T-helper 22 cell (primary cell): Measurements from ENCODE around the gene MAB21L4.

Experiments
- DNase-seq: peaks from one replicate; pipeline ENCODE4 v3.0.0-alpha.2; 2020; ENCODE audit warnings: low read depth

MAB21L4 gene

DNA sequence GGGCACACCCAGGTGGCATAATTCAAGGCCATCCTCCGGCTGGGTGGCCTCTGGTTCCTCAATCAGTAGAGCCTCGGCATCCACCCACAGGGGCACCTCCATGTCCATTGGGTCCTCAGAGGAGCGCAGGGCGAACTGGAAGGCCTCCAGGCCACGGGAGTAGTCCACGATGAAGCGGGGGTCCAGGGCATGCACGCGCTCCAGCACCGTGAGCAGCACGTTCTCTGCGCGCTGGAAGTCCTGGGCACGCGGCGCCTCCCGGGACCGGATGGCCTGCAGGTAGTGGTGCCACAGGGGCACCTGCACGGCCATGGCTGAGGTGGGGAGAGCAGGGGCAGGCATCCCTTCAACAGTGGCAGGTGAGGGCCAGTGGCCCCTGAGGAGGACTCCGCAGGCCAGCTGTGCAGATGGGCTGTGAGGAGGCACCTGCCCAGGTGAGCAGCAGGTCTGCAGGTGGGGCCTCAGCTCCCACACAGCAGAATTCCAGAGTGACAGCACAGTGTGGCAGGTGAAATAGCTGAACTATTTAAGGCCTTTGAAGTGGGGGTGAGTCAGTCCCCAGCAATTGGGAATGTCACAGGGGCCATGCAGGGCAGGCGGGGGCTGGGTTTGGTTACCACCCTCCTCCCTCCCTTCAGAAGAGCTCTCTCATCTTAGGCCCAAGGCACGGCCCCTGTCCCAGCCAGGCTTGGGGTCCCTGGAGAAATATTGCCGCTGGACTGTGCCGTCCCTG lies at the start of gene MAB21L4:
MAB21L4 (minus strand) TSS at position 501 of the 733 bp plus-strand sequence; CDS start at position 342, 159 bp downstream.
- no peak for DNase-seq

DNA sequence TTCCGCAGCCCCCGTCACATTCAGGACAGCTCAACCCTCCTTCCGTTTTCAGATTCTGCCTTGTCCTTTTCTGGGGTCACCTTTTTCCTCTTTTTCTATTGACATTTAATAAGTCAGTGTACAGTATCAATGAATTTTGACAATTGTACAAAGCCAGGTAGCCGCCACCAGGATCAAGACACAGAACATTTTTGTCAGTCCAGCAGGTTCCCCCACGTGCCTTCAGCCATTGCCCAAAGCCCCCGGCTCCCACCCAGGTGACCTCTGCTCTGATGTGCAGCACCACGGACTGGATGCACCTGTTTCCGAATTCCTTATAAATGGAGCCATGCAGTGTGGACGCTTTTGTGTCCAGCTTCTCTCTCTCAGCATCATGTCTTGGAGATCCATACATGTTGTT lies 40.1 kb upstream of the MAB21L4 start:
- DNase-seq: no peak

- no peak for DNase-seq
Measured at GRCh38 chr2:240935103-240935876, 39.3 kb upstream of the MAB21L4 start.

GRCh38 chr2:240934701-240935102 lies 38.7 kb upstream of the MAB21L4 start:
- DNase-seq: no peak

GRCh38 chr2:240933966-240934700 lies 38.2 kb upstream of the MAB21L4 start:
- no peak for DNase-seq

DNA sequence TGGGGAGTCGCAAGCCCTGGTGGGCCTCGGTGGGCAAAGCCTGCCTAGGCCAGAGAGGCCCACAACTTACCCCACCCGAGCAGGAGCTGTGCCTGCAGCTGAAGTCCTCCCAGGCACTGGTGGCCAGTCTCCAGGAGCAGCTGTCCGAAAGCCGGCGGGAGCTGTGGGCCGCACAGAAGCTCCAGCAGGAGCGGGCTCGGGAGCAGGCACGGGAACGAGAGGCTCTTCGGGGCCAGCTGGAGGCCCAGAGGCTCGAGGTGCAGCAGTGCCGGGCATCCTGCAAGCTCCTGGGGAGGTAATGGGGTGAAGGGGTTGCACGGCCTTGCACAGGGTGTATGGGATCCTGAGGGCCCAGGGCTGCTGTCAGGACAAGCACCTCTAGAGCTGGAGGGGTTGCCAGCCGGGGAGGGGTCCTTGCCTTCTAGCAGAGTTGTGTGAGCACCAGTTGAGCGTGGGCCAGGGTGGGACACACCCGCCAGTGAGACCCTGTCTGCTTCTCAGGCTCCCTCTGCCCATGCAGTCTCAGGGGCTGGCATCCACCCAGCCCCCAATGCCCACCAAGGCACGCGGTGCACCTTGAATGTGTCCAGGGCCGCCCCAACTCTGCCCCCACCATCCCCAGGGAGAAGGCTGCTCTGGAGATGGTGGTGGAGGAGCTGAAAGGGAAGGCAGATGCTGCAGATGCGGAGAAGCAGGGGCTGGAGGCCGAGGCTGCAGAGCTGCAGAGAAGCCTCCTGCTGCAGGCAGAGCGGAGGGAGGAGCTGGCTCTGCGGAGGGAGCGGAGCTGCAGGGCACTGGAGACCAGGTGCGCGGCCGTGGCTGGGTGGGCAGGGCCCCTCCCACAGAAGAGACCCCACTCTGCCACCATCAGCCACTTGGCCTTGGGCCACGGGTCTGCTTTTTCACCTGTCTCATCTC lies 37.4 kb upstream of the MAB21L4 start:
- no peak for DNase-seq

DNA sequence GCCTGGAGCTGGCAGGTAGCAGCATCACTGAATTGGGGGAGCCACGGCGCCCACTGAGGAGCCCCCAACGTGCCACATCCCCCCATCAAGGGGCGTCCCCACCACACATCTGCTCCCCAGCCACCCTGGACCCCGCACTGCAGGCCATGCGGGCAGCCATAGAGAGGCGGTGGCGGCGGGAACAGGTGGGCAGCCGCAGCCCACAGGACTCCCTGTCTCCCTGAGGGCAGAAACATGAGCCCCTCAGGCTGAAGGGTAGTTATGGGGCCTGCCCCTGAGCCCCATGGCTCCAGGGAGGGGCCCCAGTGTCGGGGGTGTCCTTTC lies 36.7 kb upstream of the MAB21L4 start:
- DNase-seq: no peak

GRCh38 chr2:240932001-240932723 lies 36.2 kb upstream of the MAB21L4 start:
- DNase-seq: no peak

- DNase-seq: no peak
Measured at GRCh38 chr2:240931319-240931949, 35.5 kb upstream of the MAB21L4 start.

- no peak for DNase-seq
Measured at GRCh38 chr2:240930631-240931318, 34.8 kb upstream of the MAB21L4 start.

DNA sequence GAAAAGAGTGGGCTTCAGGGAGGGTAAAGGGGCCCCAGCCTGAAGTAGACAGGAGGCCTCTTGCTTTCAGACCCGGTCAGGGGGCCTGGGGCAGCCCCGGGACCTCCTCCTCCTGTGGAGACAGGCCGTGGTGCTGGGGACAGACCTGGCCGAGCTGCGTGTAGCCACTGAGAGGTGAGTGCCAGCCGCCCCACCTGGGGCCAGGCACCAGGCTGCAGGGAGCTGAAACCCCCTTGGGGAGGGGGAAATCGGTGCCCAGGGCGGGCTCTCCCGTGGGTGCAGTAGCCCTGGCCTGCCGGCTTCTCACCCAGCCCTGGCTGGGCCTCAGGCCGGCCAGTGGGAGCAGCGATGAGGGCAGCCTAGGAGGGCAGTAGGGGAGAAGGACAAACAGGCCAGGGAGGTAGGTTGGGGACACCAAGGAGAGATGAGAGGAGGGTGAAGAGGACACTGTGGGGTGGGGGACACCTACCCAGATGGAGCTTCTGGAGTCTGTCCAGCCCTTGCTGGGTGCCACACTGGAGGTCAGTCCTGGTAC lies 34.2 kb upstream of the MAB21L4 start:
- DNase-seq: no peak

- DNase-seq: no peak
Measured at GRCh38 chr2:240929364-240930095, 33.6 kb upstream of the MAB21L4 start.

GRCh38 chr2:240928476-240929363 lies 32.8 kb upstream of the MAB21L4 start:
- DNase-seq: no peak

DNA sequence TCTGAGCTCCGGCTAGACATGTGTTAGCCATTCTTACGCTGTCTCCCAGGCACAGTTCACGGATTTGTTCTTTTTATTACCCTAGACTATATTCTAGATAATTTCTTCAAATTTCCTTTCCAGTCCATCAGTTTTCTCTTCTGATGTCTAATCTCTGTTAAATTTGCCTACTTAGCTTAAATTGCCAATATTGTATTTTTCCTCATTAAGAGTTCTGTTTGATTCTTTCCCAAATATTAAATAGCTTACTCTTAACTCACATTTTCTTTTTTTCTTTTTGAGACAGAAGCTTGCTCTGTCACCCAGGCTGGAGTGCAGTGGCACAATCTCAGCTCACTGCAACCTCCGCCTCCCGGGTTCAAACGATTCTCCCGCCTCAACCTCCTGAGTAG lies 31.4 kb upstream of the MAB21L4 start:
- DNase-seq: no peak

GRCh38 chr2:240926516-240927389 lies 30.8 kb upstream of the MAB21L4 start:
- DNase-seq: no peak

DNA sequence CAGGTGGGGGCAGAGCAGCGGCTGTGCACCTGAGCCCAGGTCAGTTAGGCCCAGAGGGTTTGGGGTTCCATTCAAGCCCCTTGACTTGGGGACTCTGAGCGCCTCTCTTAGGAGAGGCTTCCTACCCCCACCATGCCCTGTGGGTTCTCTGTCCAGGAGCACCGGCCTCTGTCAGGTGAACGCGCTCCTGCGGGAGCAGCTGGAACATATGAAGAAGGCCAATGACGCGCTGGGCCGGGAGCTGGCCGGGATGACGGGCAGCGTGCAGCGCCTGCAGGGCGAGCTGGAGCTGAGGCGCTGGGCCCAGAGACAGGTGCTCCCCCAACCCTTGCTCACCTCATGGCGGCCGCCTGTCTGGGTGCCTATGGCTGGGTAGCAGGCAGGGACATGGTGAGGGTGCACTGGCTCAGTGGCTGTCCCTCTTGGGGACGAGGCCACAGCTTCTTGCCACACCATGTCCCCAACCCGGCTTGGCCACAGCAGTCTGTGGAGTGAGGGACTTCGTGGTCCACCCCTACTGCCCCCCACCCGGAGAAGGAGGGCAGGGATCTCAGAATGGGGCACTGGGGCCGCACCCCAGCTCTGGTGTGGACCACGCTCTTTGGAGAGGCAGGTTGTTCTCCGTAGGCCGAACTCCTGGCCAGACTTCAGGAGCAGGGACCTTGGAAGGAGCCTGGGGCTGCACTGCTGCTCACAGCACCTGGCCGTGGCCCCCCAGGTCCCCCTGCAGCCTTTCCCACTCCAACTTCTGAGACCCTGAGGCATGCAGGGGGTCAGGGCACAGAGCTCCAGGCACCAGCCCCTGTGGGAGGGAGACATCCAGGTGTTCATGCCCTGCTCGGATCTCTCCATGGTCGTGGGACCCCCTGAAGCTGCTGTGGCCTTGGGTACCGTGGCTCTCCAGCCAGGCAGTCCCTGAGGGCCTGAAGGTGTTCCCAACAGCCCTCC lies 29.9 kb upstream of the MAB21L4 start:
- no peak for DNase-seq
